ENCODE results near the gene TECPR2. TPM values are rescaled to one million over a fixed set of nuclear protein-coding genes. Genes with fewer than 3 reads are reported as not detected.
A peak's percentile ranks its signal among the peaks of the same experiment; 100 is the strongest.

Gene TECPR2
- total RNA-seq, 6 donors from 2014 or later: 16.3 to 71.2 (median 24.6) TPM

DNA sequence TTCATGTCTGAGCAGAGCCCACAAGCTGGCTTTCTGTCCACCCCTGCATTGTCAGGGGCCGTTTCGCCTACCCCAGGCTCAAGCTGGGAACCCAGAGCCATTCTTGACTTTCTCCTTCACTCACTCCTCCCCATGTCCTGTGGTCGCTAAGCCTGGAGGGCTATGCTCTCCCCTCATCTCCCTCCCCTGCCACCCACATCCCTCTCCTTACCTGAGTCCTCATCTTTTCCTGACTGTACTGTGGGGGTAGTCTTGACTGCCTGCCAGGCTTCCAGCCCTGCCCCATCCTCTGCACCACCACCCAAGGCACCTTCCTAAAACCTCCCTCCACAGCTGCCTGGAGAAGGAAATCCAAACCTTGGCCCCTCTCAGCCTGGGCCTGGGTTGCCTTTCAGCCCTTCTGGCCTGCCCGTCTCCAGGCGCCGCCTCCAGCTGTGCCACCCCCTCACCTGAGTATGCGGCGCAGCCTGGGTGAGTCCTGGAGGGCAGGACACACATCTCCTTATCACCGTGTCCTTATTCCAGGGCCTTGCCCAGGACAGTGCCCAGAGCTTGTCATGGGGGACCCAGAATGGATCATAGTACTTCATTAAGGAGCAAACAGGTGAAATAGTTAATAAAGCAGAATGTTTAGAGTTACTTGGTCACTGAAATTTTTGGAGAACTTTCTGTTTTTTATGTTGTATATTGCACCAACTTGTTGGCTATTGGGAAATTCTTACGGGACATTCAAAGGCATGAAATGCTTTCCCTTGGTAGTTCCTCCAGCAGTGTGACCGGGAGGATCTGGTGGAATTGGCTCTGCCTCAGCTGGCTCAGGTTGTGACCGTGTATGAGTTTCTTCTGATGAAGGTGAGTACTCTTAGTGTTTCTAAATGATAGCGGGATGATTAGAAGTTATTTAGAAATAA lies 28.7 kb upstream of the TECPR2 start:
- Histone ChIP-seq H3K9me3 (no peaks in the 10 kb centered on the region), H3K27me3 (no peaks in the 10 kb centered on the region), H3K27ac (peak overlapping the region in 1 of 4 donors; percentile 26), H3K4me3 (no peak overlapping the region), H3K36me3 (peaks cover 0 to 58% (median 23%) of the 10 kb centered on the region in 4 donors), H3K4me1 (no peaks in the 10 kb centered on the region)
- peak in 1 of 2 donors; percentile 56 for ATAC-seq (ENCODE audit: low FRiP score in 2 of 2)
- whole genome bisulfite sequencing, 2 donors: 90 to 94% methylated on average over 13 of the region's 13 CpGs
- DNase-seq: no peak
- TF ChIP-seq POLR2A (IDR thresholded peaks at IDR 0.05) (no peak), EP300 (IDR thresholded peaks at IDR 0.05) (no peak), POLR2AphosphoS5 (IDR thresholded peaks at IDR 0.05) (no peak)
- TF ChIP-seq, protein P1, sequence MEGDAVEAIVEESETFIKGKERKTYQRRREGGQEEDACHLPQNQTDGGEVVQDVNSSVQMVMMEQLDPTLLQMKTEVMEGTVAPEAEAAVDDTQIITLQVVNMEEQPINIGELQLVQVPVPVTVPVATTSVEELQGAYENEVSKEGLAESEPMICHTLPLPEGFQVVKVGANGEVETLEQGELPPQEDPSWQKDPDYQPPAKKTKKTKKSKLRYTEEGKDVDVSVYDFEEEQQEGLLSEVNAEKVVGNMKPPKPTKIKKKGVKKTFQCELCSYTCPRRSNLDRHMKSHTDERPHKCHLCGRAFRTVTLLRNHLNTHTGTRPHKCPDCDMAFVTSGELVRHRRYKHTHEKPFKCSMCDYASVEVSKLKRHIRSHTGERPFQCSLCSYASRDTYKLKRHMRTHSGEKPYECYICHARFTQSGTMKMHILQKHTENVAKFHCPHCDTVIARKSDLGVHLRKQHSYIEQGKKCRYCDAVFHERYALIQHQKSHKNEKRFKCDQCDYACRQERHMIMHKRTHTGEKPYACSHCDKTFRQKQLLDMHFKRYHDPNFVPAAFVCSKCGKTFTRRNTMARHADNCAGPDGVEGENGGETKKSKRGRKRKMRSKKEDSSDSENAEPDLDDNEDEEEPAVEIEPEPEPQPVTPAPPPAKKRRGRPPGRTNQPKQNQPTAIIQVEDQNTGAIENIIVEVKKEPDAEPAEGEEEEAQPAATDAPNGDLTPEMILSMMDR (IDR thresholded peaks at IDR 0.05): no peak

DNA sequence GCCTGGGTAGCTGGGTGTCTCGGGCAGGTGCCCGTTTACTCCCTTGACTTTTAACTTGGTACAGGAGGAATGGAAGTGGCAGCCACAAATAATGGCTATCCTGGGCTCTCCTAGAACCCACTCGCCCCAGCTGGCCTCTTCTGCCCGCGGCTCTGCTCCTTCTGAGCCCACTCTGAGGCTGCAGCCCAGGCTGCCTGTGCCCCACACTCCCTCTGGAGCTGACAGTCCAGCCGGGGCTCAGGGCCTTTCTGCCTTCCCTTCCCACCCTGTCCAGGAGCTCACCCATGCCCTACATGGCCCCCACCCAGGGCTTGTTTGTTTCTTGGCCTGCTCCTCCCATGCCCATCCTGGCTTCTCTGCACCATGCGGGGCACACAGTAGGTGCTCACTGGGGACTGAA lies 27.6 kb upstream of the TECPR2 start:
- no peaks in the 10 kb centered on the region for H3K27me3 ChIP-seq
- peaks cover 0 to 66% (median 28%) of the 10 kb centered on the region in 4 donors for H3K36me3 ChIP-seq
- no peaks in the 10 kb centered on the region for H3K4me1 ChIP-seq
- no peak overlapping the region for H3K27ac ChIP-seq
- H3K4me3 ChIP-seq: no peak overlapping the region
- TF ChIP-seq, protein P1 (IDR thresholded peaks at IDR 0.05): no peak
- no peak for TF ChIP-seq POLR2A (IDR thresholded peaks at IDR 0.05)
- no peak for TF ChIP-seq POLR2AphosphoS5 (IDR thresholded peaks at IDR 0.05)
- TF ChIP-seq EP300 (IDR thresholded peaks at IDR 0.05): no peak
- DNase-seq: no peak
- H3K9me3 ChIP-seq: no peaks in the 10 kb centered on the region
- ATAC-seq (ENCODE audit: low FRiP score in 2 of 2): no peak
- 98 to 100% methylated on average over 5 to 7 of the region's 7 CpGs for WGBS, 2 donors

DNA sequence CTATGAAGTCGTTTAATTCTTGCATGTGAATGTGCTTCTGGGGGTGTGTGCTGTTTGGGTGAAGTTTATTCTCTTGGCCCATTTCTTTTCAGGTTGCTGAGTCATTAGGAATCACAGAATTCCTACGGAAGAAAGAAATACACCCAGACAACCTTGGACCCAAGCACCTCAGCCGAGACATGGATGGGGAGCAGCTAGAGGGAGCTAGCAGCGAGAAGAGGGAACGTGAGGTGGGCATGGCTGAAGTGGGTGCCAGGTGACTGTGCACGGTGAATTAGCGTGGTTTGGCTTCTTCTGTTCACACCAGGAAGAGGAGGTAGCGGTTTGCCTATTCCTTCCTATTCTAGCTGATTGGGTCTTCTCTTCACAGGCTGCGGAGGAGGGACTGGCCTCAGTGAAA lies 24.0 kb upstream of the TECPR2 start:
- 90 to 93% methylated on average over 8 to 9 of the region's 9 CpGs for WGBS, 2 donors
- Histone ChIP-seq H3K9me3 (no peaks in the 10 kb centered on the region), H3K4me3 (no peak overlapping the region), H3K27me3 (no peaks in the 10 kb centered on the region), H3K27ac (no peak overlapping the region), H3K4me1 (no peaks in the 10 kb centered on the region), H3K36me3 (peaks cover under 1 to 84% (median 47%) of the 10 kb centered on the region in 4 donors)
- TF ChIP-seq EP300 (IDR thresholded peaks at IDR 0.05) (no peak), POLR2A (IDR thresholded peaks at IDR 0.05) (no peak), POLR2AphosphoS5 (IDR thresholded peaks at IDR 0.05) (no peak)
- TF ChIP-seq, protein P1 (IDR thresholded peaks at IDR 0.05): no peak
- DNase-seq (no peak), ATAC-seq (ENCODE audit: low FRiP score in 2 of 2) (no peak)

DNA sequence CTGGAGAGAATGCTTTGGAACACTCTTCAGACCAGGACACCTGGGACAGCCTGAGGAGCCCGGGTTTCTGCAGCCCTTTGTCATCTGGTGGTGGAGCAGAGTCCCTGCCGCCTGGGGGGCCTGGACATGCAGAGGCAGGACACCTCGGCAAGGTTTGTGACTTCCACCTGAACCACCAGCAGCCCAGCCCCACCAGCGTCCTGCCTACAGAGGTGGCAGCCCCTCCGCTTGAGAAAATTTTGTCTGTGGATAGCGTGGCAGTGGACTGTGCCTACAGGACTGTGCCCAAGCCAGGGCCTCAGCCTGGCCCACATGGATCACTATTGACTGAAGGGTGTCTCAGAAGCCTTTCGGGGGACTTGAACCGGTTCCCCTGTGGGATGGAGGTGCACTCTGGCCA lies 21.2 kb upstream of the TECPR2 start:
- Histone ChIP-seq H3K4me1 (no peaks in the 10 kb centered on the region), H3K27me3 (no peaks in the 10 kb centered on the region), H3K36me3 (peaks cover 8 to 85% (median 67%) of the 10 kb centered on the region in 4 donors), H3K9me3 (no peaks in the 10 kb centered on the region), H3K27ac (no peak overlapping the region), H3K4me3 (no peak overlapping the region)
- 90 to 95% methylated on average over 6 to 7 of the region's 8 CpGs for WGBS, 2 donors
- ATAC-seq (ENCODE audit: low FRiP score in 2 of 2) (peak in 1 of 2 donors; percentile 34), DNase-seq (no peak)
- TF ChIP-seq POLR2A (IDR thresholded peaks at IDR 0.05) (no peak), EP300 (IDR thresholded peaks at IDR 0.05) (no peak), POLR2AphosphoS5 (IDR thresholded peaks at IDR 0.05) (no peak)
- TF ChIP-seq, protein P1 (IDR thresholded peaks at IDR 0.05): no peak
